Amniotic stem cell (primary cell): ENCODE data around the gene CDKN2B-AS1.

Experiments used
- DNase-seq: peaks from one replicate; lab custom pipeline; 2025; lab: John Stamatoyannopoulos, UW

CDKN2B-AS1 gene

DNA sequence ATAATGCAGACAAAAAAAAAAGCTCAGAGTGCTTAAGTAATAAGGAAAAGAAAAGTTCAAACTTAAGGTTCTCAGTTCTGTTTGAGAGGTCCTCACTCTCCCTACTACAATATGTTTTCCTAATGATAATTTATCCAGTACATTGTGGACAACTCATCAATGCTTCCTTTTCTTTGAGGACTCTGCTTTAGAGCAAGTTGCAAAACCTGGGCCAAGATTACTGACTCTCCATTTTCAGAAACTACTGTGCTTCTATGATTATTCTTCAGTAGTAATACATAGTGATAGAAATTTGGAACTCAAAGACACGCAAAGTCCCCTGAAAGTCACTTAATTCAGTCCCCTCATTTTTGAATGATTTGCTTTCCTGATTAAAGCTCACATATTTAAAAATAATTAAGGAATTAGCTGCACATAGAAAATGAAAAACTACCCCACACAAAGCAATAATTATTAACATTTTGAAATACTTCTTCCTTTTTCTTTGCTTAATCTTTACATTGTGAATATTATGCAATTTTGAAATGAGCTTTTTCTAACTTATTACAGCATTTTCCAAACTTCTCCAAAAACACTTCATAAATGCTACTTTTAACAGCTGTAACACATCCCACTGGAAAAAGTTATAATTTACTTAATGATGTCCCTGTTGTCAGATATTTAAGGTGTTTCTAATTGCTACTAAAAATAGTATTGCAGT is 11.6 kb upstream of the CDKN2B-AS1 start:
- no peak for DNase-seq

DNA sequence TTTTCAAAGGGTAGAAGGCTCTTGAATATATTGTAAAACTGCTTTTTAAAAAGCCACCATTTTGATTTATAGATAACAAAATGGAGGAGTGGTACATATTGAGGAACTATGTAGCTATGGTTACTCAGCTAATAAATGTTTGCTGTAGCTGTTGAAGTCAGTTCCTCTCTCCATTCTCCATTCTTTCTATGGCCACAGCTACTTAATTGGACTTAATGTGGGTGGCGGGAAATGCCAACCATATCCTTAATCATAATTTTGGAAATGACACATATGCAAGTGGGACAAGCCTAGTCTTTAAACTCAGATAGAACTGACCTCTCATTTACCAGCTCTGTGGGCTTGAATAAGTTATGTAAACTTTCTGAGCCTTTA is 11.0 kb upstream of the CDKN2B-AS1 start:
- no peak for DNase-seq

GRCh38 chr9:21984101-21984500 is 10.5 kb upstream of the CDKN2B-AS1 start:
- no peak for DNase-seq

- no peak for DNase-seq
These were observed 8.5 kb upstream of the CDKN2B-AS1 start for GRCh38 chr9:21985964-21986667.

DNA sequence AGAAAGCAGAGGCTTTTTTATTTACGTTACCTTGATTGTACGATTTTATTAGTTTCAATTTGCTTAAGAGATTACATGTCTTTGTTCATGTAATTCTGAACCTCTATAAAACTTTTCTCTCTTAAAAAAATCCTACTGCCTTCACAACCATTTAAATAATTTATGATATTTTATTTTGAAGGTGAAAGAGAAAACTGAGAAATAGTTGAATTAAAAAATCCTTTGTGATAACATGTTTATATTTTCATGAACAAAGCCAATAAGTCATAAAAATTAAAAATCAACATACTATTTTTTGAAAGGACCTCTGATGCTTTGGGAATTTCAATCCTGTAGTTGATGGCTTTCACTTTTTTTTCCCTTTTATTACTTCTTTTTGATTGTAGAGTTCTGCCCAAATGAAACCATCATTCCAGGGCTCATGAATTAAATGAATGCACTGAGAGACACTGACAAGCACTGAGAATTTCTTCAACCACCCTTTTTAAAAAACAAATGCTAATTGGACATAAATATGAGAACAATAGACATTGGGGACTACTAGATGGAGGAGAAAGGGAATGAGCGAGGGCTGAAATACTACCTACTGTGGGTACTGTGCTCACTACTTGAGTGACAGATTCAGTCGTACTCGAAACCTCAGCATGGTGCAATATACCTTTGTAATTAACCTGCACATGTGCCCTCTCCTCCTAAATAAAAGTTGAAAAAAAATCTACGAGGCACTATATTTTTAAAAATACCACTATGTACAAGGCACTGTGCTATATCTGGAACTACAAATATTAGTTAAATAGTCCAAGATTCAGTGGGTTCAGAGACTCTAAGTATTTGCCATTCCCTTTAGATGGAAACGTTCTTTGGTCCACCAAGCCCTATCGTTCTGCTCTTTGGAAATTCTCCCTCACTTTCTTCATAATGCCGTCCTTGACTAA is 6.3 kb upstream of the CDKN2B-AS1 start:
- DNase-seq = no peak

- DNase-seq = no peak
These were observed 5.0 kb upstream of the CDKN2B-AS1 start for GRCh38 chr9:21989440-21990189.

DNA sequence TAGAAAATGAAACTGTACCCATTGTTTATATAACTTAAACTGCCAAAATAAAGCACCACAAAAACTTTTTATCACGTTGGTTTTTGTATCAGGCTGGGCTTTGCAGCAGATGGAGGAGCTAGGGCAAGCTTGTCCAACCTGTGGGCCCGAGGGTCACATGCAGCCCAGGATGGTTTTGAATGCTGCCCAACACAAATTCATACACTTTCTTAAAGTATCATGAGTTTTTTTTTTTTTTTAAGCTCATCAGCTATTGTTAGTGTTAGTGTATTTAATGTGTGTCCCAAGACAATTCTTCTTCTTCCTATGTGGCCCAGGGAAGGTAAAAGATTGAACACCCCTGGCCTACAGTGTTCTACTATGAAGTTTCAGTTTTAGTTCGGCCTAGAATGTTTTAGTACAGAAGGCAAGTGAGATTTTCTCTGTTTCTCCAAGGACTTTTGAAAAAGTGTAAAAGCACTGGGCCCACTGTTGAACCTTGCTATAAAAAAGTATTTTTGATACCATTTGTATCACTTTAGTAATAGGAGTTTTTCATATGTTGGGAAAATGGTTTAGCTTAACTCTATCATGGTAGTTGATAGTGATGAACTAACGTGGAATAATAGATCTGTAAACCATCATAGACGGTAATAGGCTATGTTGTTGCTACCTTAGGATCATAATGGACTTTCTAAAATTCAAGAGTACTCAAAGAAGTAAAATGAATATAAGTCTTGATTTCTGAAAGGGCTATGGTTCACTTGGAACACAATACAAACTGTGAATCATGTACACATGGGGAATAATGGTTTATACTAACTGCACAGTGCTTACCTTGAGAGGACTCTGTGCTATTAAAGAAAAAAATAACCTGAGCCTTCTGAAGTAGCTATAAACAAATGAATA is 3.3 kb upstream of the CDKN2B-AS1 start:
- DNase-seq = no peak

DNA sequence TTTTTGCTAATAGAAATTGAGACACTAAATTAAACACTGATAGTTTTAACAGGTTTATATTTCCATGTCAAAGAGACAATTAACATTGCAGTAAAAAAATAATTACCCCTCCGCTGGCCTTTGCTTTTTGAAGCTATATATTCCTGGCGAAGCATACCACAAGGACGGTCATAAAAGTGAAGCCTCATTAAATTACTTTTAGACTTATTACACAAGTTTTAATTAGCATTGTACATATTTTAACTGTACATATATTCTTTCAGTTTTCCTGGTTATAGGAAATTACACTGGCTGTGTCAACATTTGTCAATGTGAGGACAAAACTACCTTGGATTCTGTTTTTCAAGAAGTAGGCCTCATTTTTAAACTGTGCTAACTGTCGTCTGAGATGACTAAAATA is 1.6 kb upstream of the CDKN2B-AS1 start:
- DNase-seq = no peak

DNA sequence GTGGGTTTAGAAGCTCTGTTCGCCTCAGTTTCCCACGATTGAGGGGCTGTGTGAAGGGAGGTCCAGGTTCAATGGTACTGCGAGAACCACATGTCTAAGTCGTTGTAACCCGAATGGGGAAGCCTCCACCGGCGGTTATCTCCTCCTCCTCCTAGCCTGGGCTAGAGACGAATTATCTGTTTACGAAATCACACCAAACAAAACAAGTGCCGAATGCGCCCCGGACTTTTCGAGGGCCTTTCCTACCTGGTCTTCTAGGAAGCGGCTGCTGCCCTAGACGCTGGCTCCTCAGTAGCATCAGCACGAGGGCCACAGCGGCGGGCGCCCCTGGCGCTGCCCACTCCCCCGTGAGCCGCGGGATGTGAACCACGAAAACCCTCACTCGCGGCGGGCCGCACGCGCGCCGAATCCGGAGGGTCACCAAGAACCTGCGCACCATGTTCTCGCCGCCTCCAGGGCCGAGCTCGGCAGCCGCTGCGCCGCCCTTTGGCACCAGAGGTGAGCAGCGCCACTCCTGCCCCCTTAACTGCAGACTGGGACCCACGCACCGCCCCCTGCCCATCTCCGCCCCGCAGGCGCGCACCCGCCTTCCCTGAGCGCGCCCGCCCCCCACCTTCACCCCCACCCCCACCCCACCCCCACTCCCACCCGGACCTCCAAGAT is 567 bp upstream of the CDKN2B-AS1 start, which contains the start of gene CDKN2A:
TSS of gene CDKN2A (minus strand) at position 500 of the 663 bp plus-strand sequence.
- DNase-seq = no peak

DNA sequence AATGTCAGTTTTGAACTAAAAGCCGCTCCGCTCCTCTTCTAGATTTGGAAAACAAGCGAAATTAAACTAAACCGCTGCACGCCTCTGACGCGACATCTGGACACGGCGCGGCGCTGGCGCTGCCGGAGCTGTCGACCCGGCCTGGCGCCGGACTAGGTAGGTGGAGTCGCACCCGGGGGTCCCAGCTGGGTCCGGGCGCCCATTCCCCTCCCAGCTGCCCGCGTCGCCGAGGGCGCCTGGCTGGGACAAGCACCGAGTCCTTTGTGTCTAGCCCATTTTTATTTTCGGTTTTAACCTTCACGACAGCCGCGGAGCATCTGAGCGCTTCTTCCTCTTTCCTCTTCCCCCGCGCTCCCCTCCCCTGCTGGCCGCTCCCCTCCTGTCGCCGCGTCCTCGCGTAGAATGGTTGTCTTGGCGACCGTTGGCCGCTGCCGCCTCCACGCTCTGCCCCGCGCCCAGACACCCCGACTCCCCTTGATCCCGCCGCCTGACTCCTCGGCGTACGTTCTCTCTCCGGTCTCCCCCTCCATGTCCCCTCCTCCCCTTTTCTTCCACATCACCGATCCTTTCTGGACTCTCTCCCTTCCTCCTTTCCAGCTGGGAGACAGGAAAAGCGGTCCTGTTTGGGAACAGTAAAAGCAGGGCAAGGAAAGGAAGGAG is 545 bp downstream of the CDKN2B-AS1 start:
- peak; percentile 71 for DNase-seq

- no peak for DNase-seq
These were observed 1.2 kb downstream of the CDKN2B-AS1 start for GRCh38 chr9:21995666-21996398.

DNA sequence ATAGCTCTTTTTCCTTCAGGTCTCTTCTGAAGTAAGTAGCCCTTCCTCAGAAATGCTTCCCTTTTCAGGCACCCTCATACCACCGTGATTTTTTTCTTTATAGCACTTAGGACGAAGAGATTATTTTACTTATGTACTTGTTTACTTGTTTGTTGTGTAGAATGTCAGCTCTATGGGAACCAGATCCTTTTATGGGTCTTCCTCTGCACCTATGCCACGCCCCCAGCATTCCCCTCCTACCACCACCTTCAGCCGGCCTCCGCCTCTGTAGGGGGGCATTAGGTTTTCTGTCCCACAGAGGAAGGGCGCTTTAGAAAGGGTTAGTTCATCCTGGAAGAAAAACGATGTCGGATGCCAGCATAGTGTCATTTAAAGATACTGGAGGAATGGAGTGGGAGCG is 1.8 kb downstream of the CDKN2B-AS1 start:
- DNase-seq = no peak

GRCh38 chr9:21996858-21997257 is 2.3 kb downstream of the CDKN2B-AS1 start:
- DNase-seq = no peak

GRCh38 chr9:21997480-21997879 is 2.9 kb downstream of the CDKN2B-AS1 start:
- DNase-seq = no peak

GRCh38 chr9:21998026-21998425 is 3.4 kb downstream of the CDKN2B-AS1 start:
- no peak for DNase-seq

- DNase-seq = no peak
These were observed 7.4 kb downstream of the CDKN2B-AS1 start for GRCh38 chr9:22002038-22002437.

DNA sequence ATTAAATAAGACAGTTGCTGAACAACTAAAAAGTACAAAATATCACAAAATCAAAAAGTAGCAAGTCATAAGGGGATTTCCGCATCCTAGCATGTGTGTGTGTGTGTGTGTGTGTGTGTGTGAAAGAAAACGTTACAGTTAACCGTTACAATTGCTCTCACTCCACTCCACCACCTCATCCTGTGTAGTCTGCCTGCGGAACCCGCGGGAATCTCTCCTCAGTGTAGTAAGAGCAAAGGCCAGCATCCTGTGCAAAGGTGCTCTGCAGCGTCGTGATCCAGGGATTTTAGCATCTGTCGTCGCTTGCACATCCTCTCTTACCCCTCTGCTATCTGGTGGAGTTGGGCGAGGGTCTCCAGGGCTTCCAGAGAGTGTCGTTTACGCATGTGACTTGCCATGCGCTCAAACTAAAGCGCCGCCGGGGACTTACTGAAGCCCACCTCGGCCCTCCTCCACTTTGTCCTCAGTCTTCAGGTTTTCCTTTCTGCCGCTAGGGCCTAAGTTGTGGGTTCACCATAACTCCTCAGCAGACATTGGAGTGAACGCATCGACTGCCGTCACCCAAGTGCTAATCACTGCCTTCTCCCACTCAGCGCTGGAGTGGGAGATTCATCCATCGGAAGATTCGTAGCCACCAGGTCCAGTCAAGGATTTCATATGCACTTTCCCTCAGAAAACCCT is 10.6 kb downstream of the CDKN2B-AS1 start:
- no peak for DNase-seq
